GM18520 (cell line): ENCODE results near the gene BCL2L13.
"Not testable (repeated sequence)": the region's sequence is repeated elsewhere in the genome, so short reads cannot be mapped to it uniquely, and the experiment has no call there.

Experiments
- ATAC-seq: cut with Tn5 transposase; IDR thresholded peaks from one replicate; pipeline ENCODE4 v1.9.1; 2021; ENCODE audit not compliant: unreplicated experiment

The BCL2L13 gene

DNA sequence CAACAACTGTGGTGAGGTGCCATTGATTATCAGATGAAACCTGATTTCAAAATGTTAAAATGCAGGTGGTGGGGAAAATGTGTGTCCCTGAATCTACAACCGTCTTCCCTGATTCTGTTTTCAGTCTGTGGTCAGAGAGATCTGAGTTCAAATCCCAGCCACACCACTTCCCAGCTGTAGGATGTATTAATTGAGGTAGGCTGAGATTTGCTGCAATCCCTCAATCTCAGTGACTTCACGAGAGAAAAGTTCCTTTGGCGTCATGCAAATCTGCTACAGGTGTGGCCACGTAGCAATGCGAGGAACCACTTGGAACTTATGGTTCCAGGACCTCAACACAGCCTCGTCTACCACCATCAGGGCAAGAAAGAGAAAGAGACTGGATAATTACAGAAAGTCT lies 56.2 kb downstream of the BCL2L13 start:
- ATAC-seq = no peak

DNA sequence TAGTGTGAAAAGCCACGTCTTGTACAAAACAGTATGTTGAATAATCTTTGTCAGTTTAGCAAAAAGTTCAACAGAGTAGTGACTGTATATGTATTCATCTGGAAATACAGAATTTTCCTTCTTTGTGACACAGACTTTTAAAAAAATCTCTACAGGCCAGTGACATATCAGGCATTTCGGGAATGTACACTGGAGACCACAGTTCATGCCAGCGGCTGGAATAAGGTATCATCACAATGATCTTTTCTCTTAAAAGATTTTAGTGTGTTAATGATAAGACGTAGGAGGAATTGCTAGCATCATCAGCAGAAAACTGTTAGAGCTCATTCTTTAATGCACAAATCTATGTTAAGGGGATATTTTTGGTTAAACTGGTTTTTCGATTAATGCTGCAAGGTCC lies 57.4 kb downstream of the BCL2L13 start:
- ATAC-seq = no peak

DNA sequence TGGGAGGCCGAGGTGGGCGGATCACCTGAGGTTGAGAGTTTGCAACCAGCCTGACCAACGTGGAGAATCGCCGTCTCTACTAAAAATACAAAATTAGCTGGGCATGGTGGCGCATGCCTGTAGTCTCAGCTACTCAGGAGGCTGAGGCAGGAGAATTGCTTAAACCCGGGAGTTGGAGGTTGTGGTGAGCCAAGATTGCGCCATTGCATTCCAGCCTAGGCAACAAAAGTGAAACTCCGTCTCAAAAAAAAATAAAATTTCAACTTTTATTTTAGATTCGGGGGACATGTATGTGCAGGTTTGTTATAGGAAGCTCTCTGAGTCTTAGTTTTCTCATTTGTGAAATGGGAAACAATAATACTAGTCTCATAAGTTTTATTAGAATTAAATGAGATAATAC lies 58.6 kb downstream of the BCL2L13 start:
- ATAC-seq = not testable (repeated sequence)

DNA sequence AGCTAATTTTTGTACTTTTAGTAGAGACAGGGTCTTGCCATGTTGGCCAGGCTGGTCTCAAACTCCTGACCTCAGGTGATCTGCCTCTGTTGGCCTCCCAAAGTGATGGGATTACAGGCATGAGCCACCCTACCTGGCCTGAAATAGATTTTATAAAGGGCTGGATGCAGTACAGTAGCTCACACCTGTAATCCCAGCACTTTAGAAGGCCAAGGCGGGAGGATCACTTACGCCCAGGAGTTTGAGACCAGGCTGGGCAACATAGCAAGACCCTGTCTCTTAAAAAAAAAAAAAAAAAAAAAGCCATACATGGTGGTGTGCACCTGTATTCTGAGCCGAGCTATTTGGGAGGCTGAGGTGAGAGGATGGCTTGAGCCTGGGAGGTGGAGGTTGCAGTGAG lies 59.7 kb downstream of the BCL2L13 start:
- ATAC-seq = not testable (repeated sequence)

DNA sequence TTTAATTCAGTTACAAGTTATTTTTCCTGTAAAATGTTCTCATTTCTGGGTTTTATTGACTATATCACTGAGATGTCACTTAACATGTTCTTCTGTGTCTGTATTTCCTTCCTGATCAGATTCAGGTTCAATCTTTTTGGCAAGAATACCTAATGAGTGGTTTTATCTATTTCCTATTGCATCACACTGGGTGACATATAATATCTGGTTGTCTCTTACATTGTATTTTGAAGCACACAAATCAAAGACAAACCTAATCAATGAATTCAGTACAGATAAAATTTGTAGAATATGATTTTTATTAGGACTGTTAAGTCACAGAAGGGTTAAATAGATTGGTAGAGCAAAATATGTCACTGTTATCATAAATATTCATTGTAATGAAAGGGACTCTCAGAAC lies 60.4 kb downstream of the BCL2L13 start:
- no peak for ATAC-seq

DNA sequence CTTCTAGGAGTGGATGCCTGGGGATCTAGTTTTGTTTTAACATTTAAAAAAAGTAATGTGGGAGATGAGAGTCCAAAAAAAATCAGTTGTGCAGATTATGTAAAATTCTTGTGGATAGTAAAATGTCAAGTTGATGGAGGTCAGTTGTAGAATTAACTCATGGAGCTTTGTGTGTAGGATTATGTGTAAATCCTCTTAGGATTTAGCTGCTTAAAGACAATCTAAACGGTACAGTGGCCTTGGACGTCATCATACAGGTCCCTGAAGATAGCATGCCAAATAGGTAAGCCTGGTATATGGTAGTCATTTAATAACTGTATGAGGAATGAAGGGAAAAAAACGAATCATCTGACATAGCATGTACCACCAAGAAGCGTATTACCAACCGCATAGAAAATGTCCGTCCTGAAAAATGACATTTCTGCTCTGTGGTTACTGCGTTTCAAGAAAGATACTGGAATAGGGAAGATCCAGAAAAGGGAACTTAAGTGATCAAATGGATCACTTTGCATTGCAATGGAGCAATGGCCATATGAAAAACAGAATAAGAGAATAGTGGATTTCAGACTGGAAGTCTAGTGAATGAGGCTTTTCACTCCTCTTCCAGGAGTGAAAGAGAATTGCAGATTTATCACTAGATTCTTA lies 61.3 kb downstream of the BCL2L13 start:
- no peak for ATAC-seq

DNA sequence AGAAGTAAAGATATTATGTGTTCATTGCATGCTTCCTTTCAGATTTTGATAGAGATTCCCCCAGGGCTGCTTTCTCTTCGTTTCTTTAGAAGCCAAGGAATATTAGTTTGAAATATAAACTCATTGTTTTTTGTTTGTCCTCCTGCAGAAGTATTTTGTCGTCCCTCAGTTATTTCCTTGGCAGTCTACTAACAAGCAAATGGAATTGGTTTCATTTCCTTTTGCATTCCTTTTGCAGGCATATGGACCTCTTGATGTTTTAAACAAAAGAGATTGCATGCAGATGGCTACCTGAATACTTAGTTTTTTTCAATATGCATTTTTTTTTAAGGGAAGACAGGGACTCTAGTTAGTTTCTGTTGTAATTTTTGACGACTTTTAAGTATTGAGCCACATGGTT lies 62.2 kb downstream of the BCL2L13 start:
- ATAC-seq = no peak

DNA sequence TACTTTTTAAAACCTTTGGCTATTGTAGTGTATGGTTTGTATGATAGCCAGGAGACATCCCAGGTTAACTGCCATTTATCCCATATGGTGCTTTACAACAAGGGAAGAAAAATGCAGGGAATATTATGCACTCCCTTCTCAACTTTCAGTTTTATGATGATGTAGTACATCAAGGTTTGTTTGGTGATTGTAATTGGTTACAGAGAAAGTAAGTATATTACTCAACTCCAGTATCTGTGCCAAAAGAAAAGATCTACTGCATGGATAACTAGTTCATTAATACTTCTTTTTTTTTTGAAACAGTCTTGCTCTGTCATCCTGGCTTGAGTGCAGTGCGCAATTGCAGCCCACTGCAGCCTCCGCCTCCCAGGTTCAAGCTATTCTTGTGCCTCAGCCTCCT lies 65.3 kb downstream of the BCL2L13 start:
- no peak for ATAC-seq

DNA sequence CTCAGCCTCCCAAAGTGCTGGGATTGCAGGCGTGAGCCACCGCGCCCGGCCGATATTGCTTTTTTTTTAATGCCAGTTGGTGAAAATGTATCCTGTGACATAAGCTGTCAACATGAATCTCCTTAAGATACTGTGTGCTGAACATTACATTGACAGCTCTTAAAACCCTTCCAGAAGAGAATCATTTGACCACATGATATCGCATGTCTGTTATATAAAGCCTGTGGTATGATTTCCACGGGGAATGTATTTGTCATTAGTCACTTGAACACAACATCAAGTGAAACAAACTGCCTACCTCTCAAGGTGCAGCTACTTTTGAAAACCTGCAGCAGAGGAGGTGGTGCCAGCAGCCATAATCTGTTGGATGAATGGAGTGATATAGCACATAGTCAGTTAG lies 67.0 kb downstream of the BCL2L13 start:
- ATAC-seq = no peak

DNA sequence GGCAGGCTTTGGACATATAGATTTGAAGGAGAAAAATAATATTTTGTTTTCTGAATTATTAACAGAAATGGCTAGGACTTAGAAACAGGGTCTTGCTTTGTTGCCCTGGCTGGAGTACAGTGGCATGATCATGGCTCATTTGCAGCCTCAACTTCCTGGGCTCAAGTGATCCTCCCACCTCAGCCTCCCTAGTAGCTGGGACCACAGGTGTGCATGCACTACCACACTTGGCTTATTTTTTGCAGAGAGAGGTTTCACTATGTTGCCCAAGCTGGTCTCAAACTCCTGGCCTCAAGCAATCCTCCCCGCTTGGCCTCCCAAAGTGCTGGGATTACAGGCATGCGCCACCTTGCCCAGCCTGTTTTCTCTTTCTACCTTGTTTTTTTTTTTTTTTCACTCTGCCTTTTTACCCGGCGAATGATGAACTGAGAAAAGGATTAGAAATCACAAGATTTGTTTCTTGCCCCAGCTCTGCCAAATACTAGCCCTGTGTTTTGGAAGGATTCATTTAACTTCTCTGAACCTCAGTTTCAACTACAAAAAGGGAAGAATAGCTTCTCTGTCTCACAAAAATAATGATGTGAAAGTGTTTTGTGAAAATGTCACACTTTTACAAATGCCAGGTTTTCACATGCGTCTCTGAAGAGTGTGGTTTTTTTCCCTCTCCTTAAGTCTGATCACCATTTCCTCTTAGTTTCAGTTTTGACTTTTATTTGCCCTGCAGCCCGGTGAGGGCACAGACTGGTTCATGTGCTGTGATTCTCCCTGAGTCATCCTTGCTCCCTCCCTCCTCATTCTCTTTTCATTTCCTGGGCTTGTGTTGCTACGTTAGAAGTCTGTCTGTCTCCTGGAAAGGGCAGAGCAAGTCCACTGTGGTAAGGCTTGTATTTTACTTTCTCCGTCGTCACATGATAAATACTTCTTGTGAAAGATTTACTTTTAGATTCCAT lies 67.7 kb downstream of the BCL2L13 start:
- ATAC-seq = peak; percentile 82

DNA sequence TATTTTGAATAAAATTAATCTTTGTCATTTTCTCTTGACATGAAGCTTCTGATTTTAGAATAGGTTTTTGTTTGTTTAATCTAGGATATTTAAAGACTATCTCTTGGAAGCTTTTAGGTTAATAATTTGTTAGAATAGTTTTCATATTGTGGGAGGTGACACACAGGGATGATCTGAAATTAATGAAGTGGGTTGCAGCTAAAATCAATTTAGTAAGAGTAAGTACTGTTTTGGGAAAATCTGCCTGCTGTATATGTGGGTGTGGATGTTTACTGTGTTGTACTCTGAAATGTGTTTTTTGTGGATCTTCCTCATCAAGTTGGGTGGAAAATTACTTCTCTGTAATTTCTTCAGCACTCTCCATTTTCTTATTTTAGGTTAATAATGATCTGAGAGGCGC lies 68.4 kb downstream of the BCL2L13 start:
- ATAC-seq = no peak

DNA sequence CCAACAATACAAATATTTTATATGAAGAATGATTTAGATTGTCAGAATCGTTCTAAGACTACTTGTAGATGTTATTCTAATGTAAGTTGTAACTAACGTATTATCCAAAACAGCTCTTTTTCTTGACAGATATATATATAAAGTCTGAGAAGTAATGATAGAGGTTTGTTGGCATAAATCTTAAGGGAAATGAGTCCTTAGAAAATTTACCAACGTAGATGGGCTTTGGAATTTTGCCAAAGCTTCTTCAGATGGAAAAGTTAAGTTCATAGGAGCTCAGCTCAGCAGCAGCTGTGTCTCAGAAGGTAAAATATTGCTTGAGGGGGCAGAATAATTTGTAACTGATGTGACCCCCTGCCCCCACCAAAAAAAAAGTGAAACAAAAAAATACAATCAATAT lies 69.0 kb downstream of the BCL2L13 start:
- ATAC-seq = no peak

DNA sequence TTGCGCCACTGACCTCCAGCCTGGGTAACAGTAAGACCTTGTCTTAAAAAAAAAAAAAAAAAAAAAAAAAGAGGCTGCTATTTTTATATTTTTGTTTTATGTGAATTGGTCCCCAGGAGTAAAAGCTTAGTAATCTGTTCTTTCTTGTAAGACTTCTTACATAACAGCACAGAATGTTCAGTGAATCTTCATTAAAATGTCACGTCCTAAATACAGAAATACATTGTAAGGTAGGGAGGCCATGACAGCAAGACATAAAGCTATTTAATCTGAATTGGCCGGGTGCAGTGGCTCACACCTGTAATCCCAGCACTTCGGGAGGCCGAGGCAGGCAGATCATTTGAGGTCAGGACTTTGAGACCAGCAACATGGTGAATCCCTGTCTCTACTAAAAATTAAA lies 71.5 kb downstream of the BCL2L13 start:
- no peak for ATAC-seq

DNA sequence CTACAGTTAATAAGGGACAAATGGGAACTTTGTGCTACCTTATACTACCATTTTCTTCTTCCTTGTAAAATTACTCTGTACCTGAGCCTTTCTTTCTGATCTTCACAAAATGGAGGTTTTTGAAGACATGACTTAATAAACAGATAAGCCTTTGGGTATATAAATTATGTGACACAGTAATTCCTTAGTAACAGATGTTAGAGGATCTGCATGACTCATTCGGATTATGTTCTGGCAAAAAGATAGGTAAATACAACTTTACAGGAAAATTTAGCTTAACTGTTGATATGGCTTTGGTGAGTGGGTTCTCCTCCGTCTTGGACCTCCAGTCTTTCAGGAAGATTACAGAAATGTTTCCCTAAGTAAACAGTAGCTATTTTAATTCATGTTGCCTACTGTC lies 73.9 kb downstream of the BCL2L13 start:
- ATAC-seq = no peak

DNA sequence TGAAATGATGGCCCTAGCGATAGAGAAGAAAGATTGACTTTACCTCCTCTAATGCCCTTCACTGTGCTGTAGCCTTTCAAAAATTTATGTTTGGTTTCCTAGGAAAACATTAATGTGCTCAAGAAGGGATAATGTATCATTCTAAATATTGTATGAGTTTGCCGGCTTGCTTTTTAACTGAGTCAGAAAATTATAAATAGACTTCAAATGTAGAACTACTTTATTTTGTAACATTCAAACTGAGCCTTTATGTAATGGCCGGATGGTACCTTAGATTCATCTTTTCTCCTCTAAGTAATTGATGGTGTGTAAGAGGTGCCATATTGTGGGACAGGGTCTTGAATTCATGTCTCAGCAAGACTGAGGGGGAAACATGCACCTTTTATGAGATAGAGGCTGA lies 78.0 kb downstream of the BCL2L13 start:
- ATAC-seq = no peak

DNA sequence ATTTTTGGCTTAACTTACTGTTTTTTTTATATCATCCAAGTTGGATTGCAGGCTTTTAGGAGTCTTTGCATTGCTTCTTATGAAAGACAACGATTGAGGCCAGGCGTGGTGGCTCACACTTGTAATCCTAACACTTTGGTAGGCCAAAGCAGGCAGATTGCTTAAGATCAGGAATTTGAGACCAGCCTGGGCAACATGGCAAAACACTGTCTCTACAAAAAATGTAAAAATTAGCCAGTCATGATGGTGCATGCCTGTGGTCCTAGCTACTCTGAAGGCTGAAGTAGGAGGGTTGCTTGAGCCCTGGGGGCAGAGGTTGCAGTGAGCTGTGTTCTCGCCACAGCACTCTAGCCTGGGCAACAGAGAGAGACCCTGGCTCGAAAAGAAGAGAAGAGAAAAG lies 79.2 kb downstream of the BCL2L13 start:
- no peak for ATAC-seq

DNA sequence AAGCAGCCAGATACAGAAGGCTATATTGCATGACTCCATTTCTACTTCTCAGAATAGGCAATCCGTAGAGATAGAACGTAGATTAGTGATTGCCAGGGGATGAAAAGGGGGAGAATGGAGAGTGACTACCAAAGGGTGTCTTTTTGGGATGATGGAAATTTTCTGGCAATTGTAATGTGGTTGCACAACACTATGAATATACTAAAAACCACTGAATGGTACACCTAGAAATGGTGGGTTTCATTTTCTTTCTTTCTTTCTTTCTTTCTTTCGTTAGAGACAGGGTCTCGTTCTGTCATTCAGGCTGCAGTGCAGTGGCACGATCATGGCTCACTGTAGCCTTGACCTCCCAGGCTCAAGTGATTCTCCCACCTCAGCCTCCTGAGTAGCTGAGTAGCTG lies 81.4 kb downstream of the BCL2L13 start:
- no peak for ATAC-seq

DNA sequence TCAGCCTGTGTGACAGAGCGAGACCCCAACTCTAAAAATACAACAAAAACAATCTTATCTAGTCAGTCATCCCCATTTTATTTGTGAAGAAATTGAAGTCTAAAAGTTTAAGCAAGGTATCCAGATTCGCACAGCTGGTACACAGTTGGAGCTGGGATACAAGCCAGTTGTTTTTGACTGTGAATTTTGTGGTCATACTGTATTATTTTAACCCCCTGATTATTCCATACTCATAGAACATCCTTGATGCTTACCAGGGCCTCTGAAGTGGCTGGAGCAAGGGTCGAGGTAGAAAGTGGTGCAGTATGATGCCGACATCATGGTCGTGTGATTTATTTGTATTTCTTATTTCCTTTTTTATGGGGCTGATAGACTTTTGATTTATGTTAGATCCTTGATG lies 85.7 kb downstream of the BCL2L13 start:
- ATAC-seq = no peak

DNA sequence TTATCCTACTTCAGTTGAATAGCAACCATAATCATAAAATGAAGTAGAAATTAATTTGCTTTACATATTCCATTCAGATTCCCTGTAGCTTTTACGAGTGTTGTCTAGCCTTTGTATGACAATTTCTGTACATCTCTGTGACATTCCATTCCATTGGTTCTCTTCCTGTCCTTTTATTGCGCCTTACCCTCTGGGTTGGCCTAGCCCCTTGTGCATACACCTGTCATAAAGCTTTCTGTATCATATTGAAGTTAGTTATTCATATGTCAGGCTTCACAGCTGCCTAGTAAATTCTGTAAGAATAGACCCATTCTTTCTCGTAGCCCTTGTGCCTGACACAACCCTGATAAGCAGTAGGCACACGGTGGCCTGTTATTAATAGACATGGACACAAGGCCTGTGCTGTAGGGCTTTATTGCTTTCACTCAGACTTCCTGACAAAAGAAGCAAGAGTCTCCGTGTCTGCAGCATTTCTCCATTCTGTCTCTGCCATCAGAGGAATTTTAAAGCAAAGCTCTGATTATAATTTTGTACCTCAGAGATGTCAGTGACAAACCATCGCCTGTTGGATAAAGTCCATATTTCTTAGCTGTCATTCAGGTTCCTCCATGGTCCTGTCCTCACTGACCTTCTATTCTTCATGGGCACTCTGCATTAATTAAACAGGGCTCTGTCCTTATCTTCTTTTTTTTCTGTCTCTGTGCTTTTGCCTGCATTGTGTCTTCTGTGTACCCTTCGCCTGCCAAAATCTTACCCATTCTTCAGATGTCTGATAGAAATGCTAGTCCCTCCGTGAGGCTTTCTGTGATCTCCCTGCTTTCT lies 86.3 kb downstream of the BCL2L13 start:
- ATAC-seq = no peak

DNA sequence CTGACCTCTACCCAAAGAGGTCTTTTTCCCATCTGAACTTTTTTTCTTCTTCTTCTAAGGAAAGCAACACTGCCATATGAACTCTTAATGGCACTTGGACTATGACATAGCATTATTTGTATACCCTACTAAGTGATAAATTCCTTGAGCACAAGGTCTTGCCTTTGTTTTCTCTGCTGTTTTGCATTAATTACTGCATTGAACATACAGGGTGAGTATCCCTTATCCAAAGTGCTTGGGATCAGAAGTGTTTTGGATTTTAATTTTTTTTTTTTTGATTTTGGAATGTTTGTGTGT lies 86.9 kb downstream of the BCL2L13 start:
- ATAC-seq = no peak

DNA sequence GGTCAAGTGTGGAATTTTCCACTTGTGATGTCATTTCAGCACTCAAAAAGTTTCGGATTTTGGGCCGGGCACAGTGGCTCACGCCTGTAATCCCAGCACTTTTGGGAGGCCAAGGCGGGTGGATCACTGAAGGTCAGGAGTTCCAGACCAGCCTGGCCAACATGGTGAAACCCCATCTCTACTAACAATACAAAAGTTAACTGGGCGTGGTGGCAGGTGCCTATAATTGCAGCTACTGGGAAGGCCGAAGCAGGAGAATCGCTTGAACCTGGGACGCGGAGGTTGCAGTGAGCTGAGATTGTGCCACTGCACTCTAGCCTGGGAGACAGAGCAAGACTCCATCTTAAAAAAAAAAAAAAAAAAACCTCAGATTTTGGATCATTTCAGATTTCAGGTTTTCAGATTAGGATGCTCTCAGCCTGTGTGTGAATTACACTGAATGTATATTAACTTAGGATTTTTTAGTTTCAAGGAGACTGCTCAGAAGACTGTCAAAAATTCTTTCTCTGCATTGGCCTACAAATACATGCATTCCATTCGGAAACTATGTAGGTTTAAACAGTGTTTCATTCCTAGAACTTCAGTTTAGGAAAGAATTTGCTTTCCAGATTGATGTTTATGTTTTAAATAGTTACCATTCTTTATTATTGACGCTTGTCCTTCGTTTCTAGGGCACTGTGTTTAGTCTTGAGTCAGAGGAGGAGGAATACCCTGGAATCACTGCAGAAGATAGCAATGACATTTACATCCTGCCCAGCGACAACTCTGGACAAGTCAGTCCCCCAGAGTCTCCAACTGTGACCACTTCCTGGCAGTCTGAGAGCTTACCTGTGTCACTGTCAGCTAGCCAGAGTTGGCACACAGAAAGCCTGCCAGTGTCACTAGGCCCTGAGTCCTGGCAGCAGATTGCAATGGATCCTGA lies 87.7 kb downstream of the BCL2L13 start:
- ATAC-seq = no peak
